IMR-90 (cell line): Measurements from ENCODE around the gene INF2. TPM values are rescaled to one million over a fixed set of nuclear protein-coding genes. Genes with fewer than 3 reads are reported as not detected.
A peak's percentile ranks its signal among the peaks of the same experiment; 100 is the strongest.

Source experiments
- ATAC-seq: fragments of 200-7000 bp; cut with Tn5 transposase; 2 replicates; pipeline ENCODE4 v1.9.1; 2020; ENCODE audit warnings: low read depth, mild to moderate bottlenecking, moderate library complexity
- BruUV-seq: library from RNA; stranded (reverse); fragments of 400-500 nt; replicated peaks from 2 replicates; lab custom pipeline; 2021; lab: Mats Ljungman, UMichigan
- CTCF ChIA-PET: fragments of 300-600 bp; formaldehyde crosslinking; extraction: SDS; loops from one replicate; lab custom pipeline; 2021; ENCODE audit warnings: antibody characterized with exemption; lab: Yijun Ruan, JAX
- POLR2A ChIA-PET: fragments of 300-600 bp; sonication (Branson Sonifier 250); formaldehyde crosslinking; loops from one replicate; lab custom pipeline; 2022; ENCODE audit warnings: antibody characterized with exemption; ENCODE audit not compliant: unreplicated experiment; lab: Charles Lee
- DNase-seq: peaks from one replicate; pipeline ENCODE4 v3.0.0; 2013
- H2AFZ ChIP-seq: replicated peaks from 2 replicates; pipeline ENCODE3; 2013; ENCODE audit warnings: low read length, mild to moderate bottlenecking; ENCODE audit not compliant: poor library complexity
- H2AK5ac ChIP-seq: 2 replicates; pipeline ENCODE4 v1.6.1; 2013; ENCODE audit warnings: low read depth, low read length, inconsistent platforms
- H2AK9ac ChIP-seq: replicated peaks from 2 replicates; pipeline ENCODE3; 2013; ENCODE audit warnings: mild to moderate bottlenecking, low read depth, low read length, moderate library complexity; ENCODE audit not compliant: poor library complexity
- H2BK120ac ChIP-seq: 2 replicates; pipeline ENCODE4 v1.6.1; 2013; ENCODE audit warnings: low read depth, low read length, inconsistent platforms
- H2BK15ac ChIP-seq: 3 replicates; pipeline ENCODE4 v1.6.1; 2013; ENCODE audit warnings: low read depth, low read length, inconsistent platforms
- H2BK20ac ChIP-seq: 2 replicates; pipeline ENCODE4 v1.6.1; 2013; ENCODE audit warnings: low read depth, mild to moderate bottlenecking, inconsistent platforms, low read length, moderate library complexity
- H2BK5ac ChIP-seq: 2 replicates; pipeline ENCODE4 v1.6.1; 2013; ENCODE audit warnings: mild to moderate bottlenecking, low read depth, low read length, inconsistent platforms; ENCODE audit not compliant: poor library complexity, severe bottlenecking
- H3K14ac ChIP-seq: replicated peaks from 2 replicates; pipeline ENCODE4 v1.6.1; 2013; ENCODE audit warnings: low read depth, low read length, inconsistent platforms
- H3K18ac ChIP-seq: 2 replicates; pipeline ENCODE4 v1.6.1; 2013; ENCODE audit warnings: low read depth, low read length, control low read depth
- H3K23ac ChIP-seq: 2 replicates; pipeline ENCODE4 v1.6.1; 2013; ENCODE audit warnings: low read depth, low read length, inconsistent platforms
- H3K27ac ChIP-seq: 2 replicates; pipeline ENCODE4 v1.5.1; 2013; ENCODE audit warnings: mild to moderate bottlenecking, control low read depth, low read length; ENCODE audit not compliant: insufficient read depth
- H3K27me3 ChIP-seq: 2 replicates; pipeline ENCODE4 v1.6.1; 2013; ENCODE audit warnings: low read length; ENCODE audit not compliant: control insufficient read depth, insufficient read depth
- H3K36me3 ChIP-seq: 2 replicates; pipeline ENCODE4 v1.6.1; 2013; ENCODE audit warnings: low read length, mixed read lengths; ENCODE audit not compliant: control insufficient read depth, insufficient read depth
- H3K4ac ChIP-seq: 2 replicates; pipeline ENCODE4 v1.6.1; 2013; ENCODE audit warnings: low read depth, low read length, inconsistent platforms
- H3K4me1 ChIP-seq: 2 replicates; pipeline ENCODE4 v1.6.1; 2013; ENCODE audit warnings: low read length, mixed read lengths; ENCODE audit not compliant: control insufficient read depth, insufficient read depth
- H3K4me2 ChIP-seq: 2 replicates; pipeline ENCODE4 v1.6.1; 2013; ENCODE audit warnings: low read depth, mild to moderate bottlenecking, control low read depth, low read length, moderate library complexity
- H3K4me3 ChIP-seq: 2 replicates; pipeline ENCODE4 v1.5.1; 2013; ENCODE audit warnings: low read depth, mild to moderate bottlenecking, control low read depth, low read length, moderate library complexity; ENCODE audit not compliant: insufficient read depth
- H3K56ac ChIP-seq: 2 replicates; pipeline ENCODE4 v1.6.1; 2013; ENCODE audit warnings: low read length, inconsistent platforms; ENCODE audit not compliant: insufficient read depth; ENCODE audit errors: extremely low read depth
- H3K79me1 ChIP-seq, 2 experiments: 2 replicates each; pipeline ENCODE4 v1.6.1; 2013; ENCODE audit warnings: low read length in 2 of 2, inconsistent platforms in 1 of 2, low read depth in 1 of 2
- H3K9ac ChIP-seq: 2 replicates; pipeline ENCODE4 v1.6.1; 2013; ENCODE audit warnings: low read depth, low read length, control low read depth
- H3K9me1 ChIP-seq: 2 replicates; pipeline ENCODE4 v1.6.1; 2013; ENCODE audit warnings: low read length, inconsistent platforms; ENCODE audit not compliant: insufficient read depth
- H3K9me3 ChIP-seq: 2 replicates; pipeline ENCODE4 v1.6.1; 2013; ENCODE audit warnings: low read length; ENCODE audit not compliant: control insufficient read depth, insufficient read depth
- H4K20me1 ChIP-seq: 2 replicates; pipeline ENCODE4 v1.6.1; 2013; ENCODE audit warnings: low read length, inconsistent platforms; ENCODE audit not compliant: insufficient read depth
- H4K5ac ChIP-seq: 2 replicates; pipeline ENCODE4 v1.6.1; 2013; ENCODE audit warnings: mild to moderate bottlenecking, low read depth, low read length, control low read depth
- H4K8ac ChIP-seq, 2 experiments: 2 replicates each; pipeline ENCODE4 v1.6.1; 2013; ENCODE audit warnings: low read depth in 2 of 2, low read length in 2 of 2, control low read depth in 1 of 2, inconsistent platforms in 1 of 2
- H4K91ac ChIP-seq: 2 replicates; pipeline ENCODE4 v1.6.1; 2013; ENCODE audit warnings: low read depth, low read length, inconsistent platforms; ENCODE audit not compliant: insufficient read depth
- BHLHE40 ChIP-seq: fragments of 150-350 bp; IDR thresholded peaks from 2 replicates; pipeline ENCODE4 v1.6.1; 2016; ENCODE audit warnings: mild to moderate bottlenecking, low read depth, low read length
- CEBPB ChIP-seq: IDR thresholded peaks from 2 replicates; pipeline ENCODE4 v1.6.1; 2012; ENCODE audit warnings: low read depth, low read length, improper control_type of control experiment
- CHD1 ChIP-seq: IDR thresholded peaks from 2 replicates; pipeline ENCODE4 v1.6.1; 2012; ENCODE audit warnings: low read depth, low read length, improper control_type of control experiment
- MAFK ChIP-seq: IDR thresholded peaks from 2 replicates; pipeline ENCODE4 v1.6.1; 2012; ENCODE audit warnings: low read depth, low read length, improper control_type of control experiment
- MAZ ChIP-seq: IDR thresholded peaks from 2 replicates; pipeline ENCODE4 v1.6.1; 2012; ENCODE audit warnings: low read depth, mild to moderate bottlenecking, low read length, improper control_type of control experiment, moderate library complexity, borderline replicate concordance
- MXI1 ChIP-seq: IDR thresholded peaks from 2 replicates; pipeline ENCODE4 v1.6.1; 2012; ENCODE audit warnings: low read depth, mild to moderate bottlenecking, low read length, moderate library complexity, borderline replicate concordance
- POLR2A ChIP-seq: IDR thresholded peaks from 2 replicates; pipeline ENCODE4 v1.6.1; 2012; ENCODE audit warnings: mild to moderate bottlenecking, low read depth, low read length
- RAD21 ChIP-seq: IDR thresholded peaks from 2 replicates; pipeline ENCODE4 v1.6.1; 2012; ENCODE audit warnings: low read length, improper control_type of control experiment
- RCOR1 ChIP-seq: IDR thresholded peaks from 2 replicates; pipeline ENCODE4 v1.6.1; 2012; ENCODE audit warnings: mild to moderate bottlenecking, low read length, improper control_type of control experiment; ENCODE audit not compliant: insufficient replicate concordance
- RFX5 ChIP-seq: IDR thresholded peaks from 2 replicates; pipeline ENCODE4 v1.8.0; 2012; ENCODE audit warnings: low read depth, mild to moderate bottlenecking, low read length, moderate library complexity
- SMC3 ChIP-seq: fragments of 150-350 bp; IDR thresholded peaks from 2 replicates; pipeline ENCODE4 v1.6.1; 2016; ENCODE audit warnings: low read depth, mild to moderate bottlenecking, antibody characterized with exemption, low read length, moderate library complexity
- WGBS, 2 experiments: methylation state at CpG; one replicate each; pipeline versions ENCODE4 v1.1.5 to v1.1.7; 2013; ENCODE audit warnings: missing lambda C conversion rate in 2 of 2; ENCODE audit not compliant: insufficient read length in 1 of 2; ENCODE audit errors: extremely low coverage in 2 of 2; 5-methylcytosine and 5-hydroxymethylcytosine counted together
- dilution Hi-C: fragments of 300-500 bp; cut with HindIII; formaldehyde crosslinking; loops from one replicate; pipeline ENCODE4 v1.14.3; 2018; ENCODE audit warnings: low sequenced_read_pairs; ENCODE audit not compliant: unreplicated experiment
- in situ Hi-C: fragments of 300-500 bp; cut with MboI; formaldehyde crosslinking; loops from 3 replicates; pipeline ENCODE4 v1.14.3; 2019; ENCODE audit warnings: low sequenced_read_pairs, inconsistent platforms, mixed read lengths
- intact Hi-C: fragments of 100-400 bp; cut with micrococcal nuclease; formaldehyde crosslinking; loops from 2 replicates; pipeline ENCODE4 v1.10.0; 2022
- polyA plus RNA-seq, 3 experiments: library from polyadenylated mRNA; depleted of rRNA; stranded (reverse); fragments of >200 nt; gene quantifications; 2 replicates each; pipeline ENCODE4 v1.2.3, GENCODE V29; 2012; ENCODE audit warnings: low replicate concordance in 1 of 3
- total RNA-seq: library from RNA; depleted of rRNA; stranded (reverse); fragments of >200 nt; gene quantifications from 2 replicates; pipeline ENCODE4 v1.2.3, GENCODE V29; 2012
- TF ChIP-seq, protein P1 (sequence below): fragments of 150-350 bp; IDR thresholded peaks from 2 replicates; pipeline ENCODE4 v1.6.1; 2017; ENCODE audit warnings: mild to moderate bottlenecking, antibody characterized with exemption, low read length, low read depth
- TF ChIP-seq, protein P2 (sequence below): fragments of 150-350 bp; IDR thresholded peaks from 2 replicates; pipeline ENCODE4 v1.6.1; 2016; ENCODE audit warnings: low read depth, mild to moderate bottlenecking, low read length, moderate library complexity, borderline replicate concordance
- TF ChIP-seq, protein P3 (sequence below): conservative IDR thresholded peaks from 2 replicates; pipeline ENCODE4 v1.5.1; 2012; ENCODE audit warnings: mild to moderate bottlenecking, low read depth, low read length, improper control_type of control experiment

The INF2 gene
- total and polyA plus RNA-seq, 2 of the 4 experiments (the other 2 are of a cell fraction), result 16.8 to 62.1 TPM

DNA sequence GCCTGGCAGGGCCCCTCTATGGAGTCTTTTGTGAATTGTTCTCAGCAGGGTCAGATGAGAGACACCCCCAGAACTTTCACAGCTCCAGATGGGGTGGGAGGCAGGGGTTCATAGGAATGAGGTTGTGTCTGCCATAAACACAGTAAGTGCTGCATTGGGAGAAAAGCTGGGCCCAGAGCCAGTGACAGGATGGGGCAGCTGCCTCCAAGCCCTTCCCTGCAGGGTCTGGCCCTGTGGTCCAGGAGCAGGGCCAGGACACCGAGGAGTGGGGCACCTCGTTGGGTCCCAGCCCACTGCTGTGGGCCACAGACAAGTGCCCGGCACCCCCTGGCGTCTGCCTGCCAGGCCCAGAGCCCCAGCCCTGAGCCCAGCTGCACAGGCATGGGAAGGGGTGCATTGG lies 13.3 kb downstream of the INF2 start:
- Histone ChIP-seq H3K18ac (no peak overlapping the region), H3K9me1 (no peaks in the 10 kb centered on the region), H2AK5ac (no peak overlapping the region), H4K20me1 (peaks cover 61% of the 10 kb centered on the region), H3K79me1 (peaks cover 6 to 62% of the 10 kb centered on the region in 2 experiments), H3K9ac (no peak overlapping the region), H2BK15ac (no peak overlapping the region), H3K14ac (no peak overlapping the region), H2BK20ac (no peak overlapping the region), H4K5ac (no peak overlapping the region), H3K56ac (no peak overlapping the region), H4K8ac (no peak overlapping the region), H3K9me3 (no peaks in the 10 kb centered on the region), H4K91ac (no peak overlapping the region), H2BK5ac (no peak overlapping the region), H3K27ac (no peak overlapping the region), H2AFZ (peak overlapping the region; percentile 51), H3K4me3 (no peak overlapping the region), H2AK9ac (peak overlapping the region; percentile 13), H3K4me1 (peaks cover 9% of the 10 kb centered on the region), H3K4me2 (no peak overlapping the region), H2BK120ac (no peak overlapping the region), H3K4ac (no peak overlapping the region), H3K36me3 (peaks cover 54% of the 10 kb centered on the region), H3K27me3 (no peaks in the 10 kb centered on the region), H3K23ac (no peak overlapping the region)
- BruUV-seq, result no TSS peak
- intact Hi-C loops, result no loop called here
- WGBS, 2 experiments, result 60% methylated on average over 1 of the region's 4 CpGs; no CpG with 5 or more reads in 1 of the 2 experiments
- ATAC-seq (no peak), DNase-seq (no peak)
- TF ChIP-seq MXI1 (no peak), POLR2A (no peak), RAD21 (no peak), BHLHE40 (no peak), SMC3 (no peak), CHD1 (no peak), CEBPB (no peak), MAZ (no peak), RCOR1 (no peak), MAFK (no peak), RFX5 (no peak)
- TF ChIP-seq, protein P1, sequence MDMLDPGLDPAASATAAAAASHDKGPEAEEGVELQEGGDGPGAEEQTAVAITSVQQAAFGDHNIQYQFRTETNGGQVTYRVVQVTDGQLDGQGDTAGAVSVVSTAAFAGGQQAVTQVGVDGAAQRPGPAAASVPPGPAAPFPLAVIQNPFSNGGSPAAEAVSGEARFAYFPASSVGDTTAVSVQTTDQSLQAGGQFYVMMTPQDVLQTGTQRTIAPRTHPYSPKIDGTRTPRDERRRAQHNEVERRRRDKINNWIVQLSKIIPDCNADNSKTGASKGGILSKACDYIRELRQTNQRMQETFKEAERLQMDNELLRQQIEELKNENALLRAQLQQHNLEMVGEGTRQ, result no peak
- TF ChIP-seq, protein P2, sequence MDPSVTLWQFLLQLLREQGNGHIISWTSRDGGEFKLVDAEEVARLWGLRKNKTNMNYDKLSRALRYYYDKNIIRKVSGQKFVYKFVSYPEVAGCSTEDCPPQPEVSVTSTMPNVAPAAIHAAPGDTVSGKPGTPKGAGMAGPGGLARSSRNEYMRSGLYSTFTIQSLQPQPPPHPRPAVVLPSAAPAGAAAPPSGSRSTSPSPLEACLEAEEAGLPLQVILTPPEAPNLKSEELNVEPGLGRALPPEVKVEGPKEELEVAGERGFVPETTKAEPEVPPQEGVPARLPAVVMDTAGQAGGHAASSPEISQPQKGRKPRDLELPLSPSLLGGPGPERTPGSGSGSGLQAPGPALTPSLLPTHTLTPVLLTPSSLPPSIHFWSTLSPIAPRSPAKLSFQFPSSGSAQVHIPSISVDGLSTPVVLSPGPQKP, result no peak
- TF ChIP-seq, protein P3, sequence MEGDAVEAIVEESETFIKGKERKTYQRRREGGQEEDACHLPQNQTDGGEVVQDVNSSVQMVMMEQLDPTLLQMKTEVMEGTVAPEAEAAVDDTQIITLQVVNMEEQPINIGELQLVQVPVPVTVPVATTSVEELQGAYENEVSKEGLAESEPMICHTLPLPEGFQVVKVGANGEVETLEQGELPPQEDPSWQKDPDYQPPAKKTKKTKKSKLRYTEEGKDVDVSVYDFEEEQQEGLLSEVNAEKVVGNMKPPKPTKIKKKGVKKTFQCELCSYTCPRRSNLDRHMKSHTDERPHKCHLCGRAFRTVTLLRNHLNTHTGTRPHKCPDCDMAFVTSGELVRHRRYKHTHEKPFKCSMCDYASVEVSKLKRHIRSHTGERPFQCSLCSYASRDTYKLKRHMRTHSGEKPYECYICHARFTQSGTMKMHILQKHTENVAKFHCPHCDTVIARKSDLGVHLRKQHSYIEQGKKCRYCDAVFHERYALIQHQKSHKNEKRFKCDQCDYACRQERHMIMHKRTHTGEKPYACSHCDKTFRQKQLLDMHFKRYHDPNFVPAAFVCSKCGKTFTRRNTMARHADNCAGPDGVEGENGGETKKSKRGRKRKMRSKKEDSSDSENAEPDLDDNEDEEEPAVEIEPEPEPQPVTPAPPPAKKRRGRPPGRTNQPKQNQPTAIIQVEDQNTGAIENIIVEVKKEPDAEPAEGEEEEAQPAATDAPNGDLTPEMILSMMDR, result no peak
- in situ Hi-C loops, result no loop called here
- ChIA-PET CTCF (no interaction called here), POLR2A (no interaction called here)
- dilution Hi-C loops, result no loop called here
